NCI-H187 treated with DMSO at 0.1 percent for 48 hours (cell line): ENCODE data around the gene HSF2BP.
"Not testable (repeated sequence)": the region's sequence is repeated elsewhere in the genome, so short reads cannot be mapped to it uniquely, and the experiment has no call there.

ENCODE experiments used
- DNase-seq: peaks from one replicate; lab custom pipeline; 2025; lab: John Stamatoyannopoulos, UW

Gene HSF2BP

DNA sequence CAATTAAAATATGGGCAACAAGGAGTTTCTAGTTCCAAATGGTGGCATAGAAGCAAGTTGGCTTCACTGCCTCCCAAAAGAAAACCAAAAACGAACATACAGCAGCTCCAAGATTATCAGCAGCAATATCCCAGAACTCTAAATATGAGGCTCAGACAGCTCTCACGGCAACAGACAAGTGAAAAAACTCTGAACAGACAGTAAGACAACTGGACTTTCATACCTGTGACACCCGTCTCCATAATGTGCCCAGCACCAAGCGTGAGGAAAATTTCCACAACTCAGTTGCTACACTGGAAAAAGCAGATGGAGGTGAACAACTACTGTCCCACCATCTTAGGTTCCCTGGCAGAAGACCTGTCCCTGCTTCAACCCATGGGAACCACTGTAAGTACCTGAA, 39.9 kb downstream of the HSF2BP start:
- DNase-seq, result no peak

DNA sequence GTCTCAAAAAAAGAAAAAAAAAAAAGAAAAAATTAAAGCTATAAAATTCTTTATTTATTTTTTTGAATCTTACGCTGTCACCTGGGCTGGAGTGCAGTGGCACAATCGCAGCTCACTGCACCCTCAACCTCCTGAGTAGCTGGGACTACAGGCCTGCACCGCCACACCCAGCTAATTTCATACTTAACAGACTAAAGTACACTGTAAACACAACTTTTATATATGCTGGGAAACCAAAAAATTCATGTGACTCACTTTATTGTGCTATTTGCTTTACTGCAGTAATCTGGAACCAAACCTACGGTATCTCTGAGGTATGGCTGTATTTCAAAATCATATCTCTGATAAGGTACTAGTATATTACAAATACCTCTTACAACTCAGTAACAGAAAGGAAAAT, 40.3 kb downstream of the HSF2BP start:
- DNase-seq, result no peak

DNA sequence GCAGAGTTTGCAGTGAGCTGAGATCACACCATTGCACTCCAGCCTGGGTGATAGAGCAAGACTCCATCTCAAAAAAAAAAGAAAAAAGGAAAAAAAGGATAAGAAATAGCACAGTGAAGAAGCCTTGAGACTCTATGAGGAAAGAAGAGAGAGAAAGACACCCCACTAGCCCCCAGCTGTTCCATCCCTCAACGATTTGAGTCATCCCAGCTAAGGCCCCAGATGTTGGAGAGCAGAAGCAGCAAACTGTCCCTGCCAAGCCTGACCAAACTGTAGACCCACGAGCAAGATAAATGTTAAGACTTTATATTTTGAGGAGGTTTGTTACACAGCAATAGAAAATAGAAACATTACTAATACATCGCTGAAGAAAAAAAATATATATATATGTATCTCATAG, 42.4 kb downstream of the HSF2BP start:
- DNase-seq, result not testable (repeated sequence)

DNA sequence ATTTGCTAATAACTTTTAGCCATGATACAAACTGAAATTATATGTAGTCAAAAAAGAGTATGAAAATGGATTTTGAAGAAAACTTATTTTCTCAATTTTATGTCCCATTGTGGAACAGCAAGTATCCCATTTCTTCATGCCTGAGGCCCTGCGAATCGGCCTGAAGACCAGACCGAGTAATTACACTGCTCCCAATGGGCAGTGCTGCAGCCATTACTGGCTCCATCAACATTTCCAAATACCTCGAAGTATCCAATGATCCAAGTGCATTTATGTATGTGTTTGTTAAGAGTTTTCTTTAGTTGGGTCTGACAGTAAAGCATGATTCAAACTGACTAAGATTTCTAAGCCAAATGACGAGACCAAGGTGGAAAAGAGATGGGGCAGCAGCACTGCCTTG, 44.4 kb downstream of the HSF2BP start:
- DNase-seq, result no peak

DNA sequence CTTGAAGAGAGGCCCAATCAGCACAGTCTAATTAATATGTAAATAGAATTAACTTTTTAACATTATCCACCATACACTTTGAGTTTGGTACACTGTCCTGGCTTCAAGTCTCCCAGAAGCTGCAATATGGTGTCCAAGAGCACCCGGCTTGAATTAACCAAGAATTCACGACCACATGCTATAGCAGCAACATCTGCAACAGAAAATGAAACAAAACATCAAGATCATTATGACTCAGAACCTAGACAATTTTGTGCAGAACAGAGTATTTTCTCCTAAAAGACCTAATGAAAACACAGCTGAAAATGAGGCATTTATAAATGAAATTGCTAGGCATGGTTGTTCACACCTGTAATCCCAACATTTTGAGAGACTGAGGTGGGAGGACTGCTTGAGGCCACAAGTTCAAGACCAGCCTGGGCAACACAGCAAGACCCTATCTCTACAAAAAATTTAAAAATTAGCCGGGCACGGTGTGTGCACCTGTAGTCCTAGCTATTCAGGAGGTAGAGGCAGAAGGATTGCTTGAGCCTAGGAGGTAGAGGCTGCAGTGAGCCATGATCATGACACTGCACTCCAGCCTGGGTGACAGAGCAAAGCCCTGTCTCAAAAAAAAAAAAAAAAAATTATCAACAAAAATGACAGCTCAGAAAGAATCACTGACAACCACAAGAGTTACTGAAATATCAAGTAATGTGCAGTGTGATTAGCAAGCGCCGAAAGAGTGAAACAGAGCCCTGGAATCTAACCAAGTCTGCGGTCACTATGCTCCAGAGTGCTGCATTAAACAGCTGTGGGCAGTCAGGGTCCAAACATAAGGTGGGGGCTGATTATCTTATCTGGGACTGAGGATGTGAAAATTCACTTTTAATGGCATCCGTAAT, 45.3 kb downstream of the HSF2BP start:
- DNase-seq, result no peak

DNA sequence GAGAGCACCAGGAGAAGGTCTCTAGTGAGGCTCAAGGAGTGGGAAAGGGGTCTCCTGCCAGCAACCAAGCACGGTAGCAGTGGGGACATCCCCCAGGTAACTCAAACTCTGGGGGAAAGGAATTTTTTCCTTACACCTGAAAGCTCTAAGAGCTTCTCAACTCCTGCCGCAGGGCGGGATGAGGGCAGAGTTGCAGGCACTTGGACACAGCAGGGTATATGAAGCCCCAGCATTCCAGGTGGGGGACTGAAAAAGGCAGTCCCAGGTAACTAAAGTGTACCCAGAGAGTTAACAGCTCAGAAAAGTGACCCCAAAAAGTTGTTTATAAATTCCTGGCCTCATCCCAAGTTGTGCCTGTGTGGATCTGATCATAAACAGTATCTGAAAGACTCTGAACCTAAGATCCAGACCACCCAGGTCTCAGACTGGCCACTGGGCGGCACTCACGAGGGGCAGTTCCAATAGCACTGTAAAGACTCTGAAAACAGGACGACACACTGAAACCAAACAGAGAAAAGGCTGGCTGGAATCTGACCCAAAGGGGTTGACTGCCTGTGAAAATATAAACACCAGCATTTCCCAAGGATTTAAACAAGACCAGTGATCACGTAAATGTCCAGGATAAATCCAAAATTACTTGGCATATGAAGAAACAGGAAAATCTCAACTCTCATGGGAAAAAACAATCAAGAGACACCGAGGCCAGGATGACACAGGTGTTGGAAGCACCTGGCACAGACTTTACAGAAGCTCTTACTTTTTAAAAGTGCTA, 47.5 kb downstream of the HSF2BP start:
- DNase-seq, result no peak

DNA sequence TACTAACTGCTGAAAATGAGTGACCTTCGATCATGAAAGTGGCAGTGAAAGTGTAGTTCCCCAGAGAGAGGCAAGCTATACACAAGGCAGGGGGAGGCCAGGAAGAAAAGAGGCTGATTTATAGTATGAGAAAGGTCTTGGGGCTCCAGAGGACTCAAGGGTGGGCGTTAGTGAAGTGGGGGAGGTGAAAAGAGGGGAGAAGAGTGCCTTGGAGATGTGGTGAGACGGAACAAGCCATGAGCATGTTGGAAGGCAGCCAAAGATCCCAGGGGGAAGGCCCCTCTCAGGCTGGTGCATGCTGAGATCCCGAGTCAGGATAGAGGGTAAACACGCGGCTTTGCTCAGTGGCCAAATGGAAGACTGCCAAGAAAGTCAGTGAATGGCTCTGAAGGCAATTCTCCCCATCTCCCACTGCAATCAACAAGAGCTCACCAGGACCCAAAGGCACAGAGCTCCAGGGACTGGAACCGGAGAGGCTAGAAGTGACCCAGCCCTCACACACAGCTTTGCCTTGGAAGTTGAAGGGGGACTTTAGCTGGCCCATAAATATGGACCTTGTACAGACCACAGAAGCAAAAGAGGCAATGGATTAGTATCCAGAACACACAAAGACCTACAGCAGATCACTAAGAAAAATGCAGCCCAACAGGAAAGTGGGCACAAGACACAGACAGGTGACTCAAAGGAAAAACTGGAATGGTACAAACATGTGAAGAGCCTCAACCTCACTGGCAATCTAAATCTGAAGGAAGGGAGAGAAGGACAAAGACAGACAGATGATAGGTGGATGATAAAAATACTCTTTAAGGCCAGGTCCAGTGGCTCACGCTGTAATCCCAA, 49.6 kb downstream of the HSF2BP start:
- DNase-seq, result peak; percentile 77

DNA sequence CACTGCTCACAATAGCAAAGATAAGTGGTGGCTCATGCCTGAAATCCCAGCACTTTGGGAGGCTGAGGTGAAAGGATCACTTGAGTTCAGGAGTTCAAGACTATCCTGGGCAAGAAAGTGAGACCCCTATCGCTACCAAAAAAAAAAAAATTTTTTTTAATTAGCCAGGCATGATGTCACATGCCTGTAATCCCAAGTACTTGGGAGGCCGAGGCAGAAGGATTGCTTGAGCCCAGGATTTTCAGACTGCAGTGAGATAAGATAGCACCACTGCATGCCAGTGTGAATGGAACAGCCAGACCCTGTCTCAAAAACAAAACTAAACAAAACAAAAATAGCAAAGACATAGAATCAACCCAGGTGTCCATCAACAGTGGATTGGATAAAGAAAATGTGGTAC, 50.6 kb downstream of the HSF2BP start:
- no peak for DNase-seq

DNA sequence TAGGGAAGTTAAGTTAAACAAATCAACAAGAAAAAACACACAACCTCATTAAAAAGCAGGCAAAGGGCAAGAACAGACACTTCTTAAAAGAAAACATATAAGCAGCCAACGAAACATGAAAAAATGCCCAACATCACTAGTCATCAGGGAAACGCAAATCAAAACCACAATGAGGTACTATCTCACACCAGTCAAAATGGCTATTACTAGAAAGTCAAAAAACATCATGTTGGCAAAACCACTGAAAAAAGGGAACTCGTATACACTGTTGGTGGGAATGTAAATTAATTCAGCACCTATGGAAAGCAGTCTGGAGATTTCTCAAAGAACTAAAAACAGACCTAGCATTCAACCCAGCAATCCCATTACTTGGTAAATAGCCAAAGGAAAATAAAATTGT, 51.1 kb downstream of the HSF2BP start:
- no peak for DNase-seq

DNA sequence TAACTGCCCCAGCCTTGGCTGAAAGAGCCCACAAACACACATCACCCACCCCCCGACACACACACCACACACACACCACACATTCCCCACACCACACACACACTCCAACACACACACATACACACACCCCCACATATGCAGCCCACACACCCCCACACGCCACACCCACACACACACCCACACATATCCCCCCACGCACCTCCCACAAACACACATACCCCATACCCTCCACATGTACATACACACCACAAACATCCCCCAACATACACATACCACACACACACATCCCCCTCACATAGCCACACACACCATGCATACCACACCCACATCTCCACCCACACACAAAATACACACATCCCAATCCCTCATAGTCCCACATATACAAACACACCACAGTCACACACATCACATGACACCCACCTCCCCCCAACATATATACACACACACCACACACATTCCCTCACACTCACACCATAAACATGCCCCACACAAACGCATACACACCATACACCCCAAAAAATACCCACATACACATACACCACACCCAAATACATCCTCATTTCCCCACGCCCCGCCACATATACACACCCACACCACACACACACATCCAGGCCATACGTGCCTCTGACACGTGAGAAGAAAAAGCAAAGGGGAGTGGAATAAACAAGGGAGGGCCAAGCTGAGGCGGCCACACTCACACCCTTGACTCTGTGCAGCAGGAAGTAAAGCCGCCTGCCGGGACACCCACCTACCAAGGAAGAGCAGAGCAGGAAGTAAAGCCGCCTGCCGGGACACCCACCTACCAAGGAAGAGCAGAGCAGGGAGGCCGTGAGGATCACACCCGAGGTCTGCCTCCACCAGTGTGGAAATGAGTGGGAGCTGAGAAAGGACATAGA, 53.7 kb downstream of the HSF2BP start:
- no peak for DNase-seq

DNA sequence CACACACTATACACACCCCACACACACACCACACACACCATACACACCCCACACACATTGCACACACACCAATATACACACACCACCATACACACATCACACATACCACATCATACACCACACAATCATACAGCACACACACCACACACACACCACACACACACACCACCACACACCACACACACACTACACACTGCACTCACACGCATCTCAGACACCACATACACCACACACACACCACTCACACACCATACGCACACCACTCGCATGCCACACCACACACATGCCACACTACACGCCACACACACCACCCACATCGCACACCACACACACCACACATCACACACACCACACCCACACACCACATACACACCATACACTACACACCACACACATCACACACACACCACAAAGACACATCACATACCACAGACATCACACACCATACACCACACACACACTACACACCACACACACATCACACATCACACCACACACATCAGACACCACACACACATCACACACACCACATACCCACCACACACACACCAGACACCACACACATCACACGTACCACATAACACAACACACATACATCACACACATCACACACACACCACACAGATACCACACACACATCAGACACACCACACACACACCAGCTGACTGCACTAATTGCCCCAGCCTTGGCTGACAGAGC, 54.6 kb downstream of the HSF2BP start:
- no peak for DNase-seq

DNA sequence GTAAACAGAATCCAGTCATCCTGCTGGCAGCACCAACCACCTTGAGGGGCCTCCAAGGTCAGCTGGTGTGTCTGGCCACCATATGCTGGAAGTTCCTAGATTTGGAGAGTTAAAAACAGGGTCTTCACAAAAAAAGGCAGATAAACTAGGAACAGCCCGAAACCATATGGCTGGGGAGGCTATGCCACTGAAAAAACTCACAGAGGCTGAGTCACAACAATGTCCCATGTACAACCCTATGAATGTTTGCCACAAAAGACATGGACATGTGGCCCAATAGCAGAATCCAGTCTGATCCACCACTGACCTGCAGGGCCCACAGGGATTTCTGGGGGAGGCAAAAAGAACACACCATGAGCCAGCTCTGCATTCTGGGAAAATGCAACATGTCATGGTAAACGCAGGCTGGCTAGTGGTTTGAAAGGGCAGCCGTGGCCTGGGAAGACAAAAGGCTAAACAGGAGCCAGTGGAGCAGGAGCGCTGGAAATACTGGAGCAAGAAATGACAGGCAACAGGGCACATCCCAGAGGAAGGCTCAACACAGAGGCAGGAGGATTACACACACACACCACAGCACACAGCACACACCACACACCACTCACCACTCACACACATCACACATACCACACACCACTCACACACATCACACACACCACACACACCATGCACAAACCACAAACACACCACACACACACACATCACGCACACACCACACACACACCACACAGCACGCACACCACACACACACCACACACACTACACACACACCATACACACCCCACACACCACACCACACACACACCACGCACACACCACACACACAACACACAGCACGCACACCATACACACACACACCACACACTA, 55.4 kb downstream of the HSF2BP start:
- no peak for DNase-seq

DNA sequence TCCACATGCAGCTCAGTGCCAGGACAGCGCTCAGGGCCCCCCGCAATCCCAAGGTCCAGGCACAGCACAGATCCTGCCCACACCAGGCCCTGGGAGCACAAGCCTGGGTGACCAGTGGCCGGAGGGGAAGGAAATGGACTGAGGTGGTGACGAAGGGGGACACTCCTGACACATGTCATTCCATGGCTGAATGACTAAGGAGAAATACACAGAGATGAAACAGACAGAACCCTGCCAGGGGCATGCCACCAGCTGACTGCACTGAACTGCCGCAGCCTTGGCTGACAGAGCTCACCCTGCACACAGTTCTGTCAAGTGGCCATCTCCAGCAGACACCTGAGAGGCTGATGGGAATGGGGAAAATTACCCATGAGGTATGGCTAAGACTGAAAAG, 56.1 kb downstream of the HSF2BP start:
- no peak for DNase-seq

DNA sequence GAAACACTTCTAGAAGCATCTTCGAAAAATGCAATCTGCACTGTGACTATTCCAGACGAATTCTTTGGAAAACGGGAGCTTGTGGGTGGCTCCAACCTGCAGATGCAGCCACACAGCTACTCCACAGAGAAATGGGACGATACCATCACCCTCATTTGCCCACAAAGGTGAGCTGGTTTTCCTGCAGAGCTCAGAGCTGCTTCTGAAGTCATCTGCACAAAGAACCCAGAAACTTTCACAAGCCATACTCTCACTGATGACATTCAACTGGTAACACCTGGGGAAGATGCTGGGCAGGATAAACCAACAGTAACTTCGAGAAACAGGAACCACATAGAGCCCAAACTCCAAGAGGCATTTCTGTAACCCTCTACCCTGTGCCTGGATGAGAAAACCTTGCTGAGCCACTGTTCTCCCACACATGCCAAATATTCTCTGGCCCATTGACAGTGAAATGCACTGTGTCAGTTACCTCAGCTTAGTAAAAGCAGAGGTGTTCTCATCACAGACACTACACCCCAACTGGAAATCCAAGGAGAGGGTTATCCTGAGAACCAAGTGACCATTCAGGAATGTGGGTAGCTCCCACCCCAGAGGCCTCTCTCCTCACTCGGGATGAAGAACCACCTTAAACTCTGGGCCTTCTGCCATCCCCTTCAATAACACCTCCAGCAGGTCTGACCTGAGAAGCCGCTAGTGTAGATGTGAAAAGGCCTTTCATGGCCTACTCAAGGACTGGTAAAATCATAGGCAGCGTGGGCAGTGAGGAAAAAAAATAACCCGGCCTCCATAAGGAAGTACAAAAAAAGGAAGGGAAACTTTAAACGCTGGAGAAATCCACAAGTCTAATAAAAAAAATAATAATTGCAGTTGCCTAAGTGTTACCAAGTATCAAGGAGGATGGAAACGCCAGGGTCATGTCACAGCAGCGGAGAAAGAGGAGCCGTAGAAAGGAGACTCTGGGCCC, 56.7 kb downstream of the HSF2BP start:
- no peak for DNase-seq

DNA sequence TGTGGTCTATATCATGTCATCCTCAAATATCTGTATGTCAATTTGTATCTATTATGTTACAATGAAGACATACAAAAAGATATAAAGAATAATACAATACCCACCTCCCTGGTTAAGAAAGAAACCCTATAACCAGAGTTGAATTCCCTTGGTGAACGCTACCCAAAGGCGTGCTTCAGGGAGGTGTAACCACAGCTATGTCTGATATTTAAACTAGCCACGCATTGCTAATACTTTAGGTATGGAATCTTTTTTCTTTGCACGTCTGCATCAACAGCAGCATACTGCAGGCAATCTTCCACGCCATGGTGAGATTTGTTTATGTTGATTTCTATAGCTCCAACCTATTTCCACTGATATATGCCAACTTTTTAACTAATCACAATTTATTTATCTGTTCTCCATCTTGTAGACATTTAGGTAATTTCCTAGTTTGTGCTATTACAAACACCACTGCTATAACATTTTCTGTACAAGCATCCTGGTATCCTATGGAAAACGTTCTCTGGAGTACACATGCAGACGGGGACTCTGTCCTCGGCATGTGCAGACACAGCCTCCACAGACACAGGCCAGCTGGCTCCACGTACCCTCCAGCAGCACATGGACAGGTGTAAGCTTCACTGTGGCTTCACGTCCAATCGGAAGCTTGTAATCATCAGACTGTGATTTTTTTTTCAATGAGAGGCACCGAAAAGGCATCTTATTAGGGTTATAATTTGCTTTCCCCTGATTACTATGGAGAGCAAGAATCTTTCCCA, 58.5 kb downstream of the HSF2BP start:
- DNase-seq, result no peak

DNA sequence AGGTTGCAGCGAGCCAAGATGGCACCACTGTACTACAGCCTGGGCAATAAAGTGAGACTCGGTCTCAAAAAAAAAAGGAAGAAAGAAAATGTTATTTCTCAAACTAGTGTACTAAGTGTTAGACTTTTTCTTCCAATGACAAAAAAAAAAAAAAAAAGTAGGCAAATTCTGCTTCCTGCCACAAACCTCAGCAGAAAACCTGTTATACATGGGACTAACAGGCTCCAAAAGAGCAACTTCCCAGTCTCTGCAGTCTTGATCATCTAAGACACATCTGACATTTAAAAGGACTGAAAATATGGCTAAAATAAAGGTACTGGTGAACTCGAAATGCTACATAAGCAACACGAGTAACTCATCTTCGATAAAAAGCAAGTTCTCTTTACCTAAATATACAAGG, 59.6 kb downstream of the HSF2BP start:
- no peak for DNase-seq

DNA sequence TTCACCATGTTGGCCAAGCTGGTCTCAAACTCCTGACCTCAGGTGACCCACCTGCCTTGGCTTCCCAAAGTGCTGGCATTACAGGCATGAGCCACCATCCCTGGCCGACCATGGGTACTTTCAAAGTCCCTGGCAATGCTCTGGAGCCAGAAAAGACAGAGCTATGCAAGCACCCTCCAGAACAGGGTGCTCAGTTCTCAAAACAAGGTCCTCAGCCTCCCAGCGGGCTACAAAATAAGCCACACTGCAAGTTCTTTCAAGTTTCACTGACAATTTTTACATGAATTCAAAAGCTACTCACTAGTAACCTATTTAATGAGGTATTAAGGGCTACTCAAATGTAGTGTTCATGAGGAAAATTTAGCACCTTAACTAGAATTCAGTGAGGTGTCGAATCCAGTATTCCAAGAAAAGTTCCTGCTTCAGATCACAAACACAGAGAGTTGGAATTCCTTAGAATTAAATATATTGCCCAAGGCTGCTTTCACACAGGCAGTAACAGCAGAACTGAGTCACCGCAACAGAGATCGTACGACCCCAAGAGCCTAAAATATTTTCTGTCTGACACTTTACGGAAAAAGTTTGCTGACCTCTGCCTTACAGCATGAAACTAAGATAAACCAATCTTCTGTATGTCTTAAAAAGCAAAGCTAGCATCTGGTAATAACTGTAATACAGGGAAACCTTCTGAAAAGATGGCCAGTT, 60.7 kb downstream of the HSF2BP start:
- no peak for DNase-seq
